ENCODE results near the gene ARID3A. TPM values are rescaled to one million over a fixed set of nuclear protein-coding genes. Genes with fewer than 3 reads are reported as not detected.

ARID3A gene
- total RNA-seq, 1 donor from 2014 or later: 83.0 TPM

- Mint-ChIP-seq H3K27ac (no peak overlapping the region), H3K4me3 (no peak overlapping the region)
Measured at GRCh38 chr19:916645-917322, 9.1 kb upstream of the ARID3A start.

DNA sequence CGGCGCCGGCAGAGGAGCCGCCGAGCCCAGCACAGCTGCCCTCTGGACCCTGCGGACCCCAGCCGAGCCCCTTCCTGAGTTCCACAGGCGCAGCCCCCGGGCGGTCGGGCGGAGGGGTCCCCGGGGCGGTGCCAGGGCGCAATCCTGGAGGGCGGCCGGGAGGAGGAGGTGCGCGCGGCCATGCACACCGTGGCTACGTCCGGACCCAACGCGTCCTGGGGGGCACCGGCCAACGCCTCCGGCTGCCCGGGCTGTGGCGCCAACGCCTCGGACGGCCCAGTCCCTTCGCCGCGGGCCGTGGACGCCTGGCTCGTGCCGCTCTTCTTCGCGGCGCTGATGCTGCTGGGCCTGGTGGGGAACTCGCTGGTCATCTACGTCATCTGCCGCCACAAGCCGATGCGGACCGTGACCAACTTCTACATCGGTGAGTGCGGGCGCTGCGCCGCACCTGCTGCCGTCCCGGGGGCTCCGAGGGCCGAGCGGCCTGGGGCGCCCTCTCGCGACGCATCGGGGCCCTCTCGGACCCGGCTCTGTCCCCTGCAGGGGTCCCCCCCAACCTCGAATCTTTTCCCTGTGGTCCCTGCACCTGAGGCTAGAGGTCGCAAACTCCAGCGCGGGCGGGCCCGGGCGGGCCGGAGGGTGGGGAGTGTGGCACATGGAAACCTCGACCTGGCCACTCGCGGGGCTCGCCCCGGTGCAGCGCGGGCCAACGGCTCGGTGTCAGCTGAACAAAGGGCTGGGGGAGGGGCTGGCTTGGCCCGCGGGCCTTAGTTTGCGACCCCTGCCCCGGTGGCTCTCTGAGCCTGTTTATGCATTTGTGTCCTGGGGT is 8.3 kb upstream of the ARID3A start, which contains the start of gene KISS1R:
Gene KISS1R (plus strand): TSS at position 11 of the 829 bp plus-strand sequence. CDS start 170 bp downstream, at position 181.
- TF ChIP-seq, protein P1, sequence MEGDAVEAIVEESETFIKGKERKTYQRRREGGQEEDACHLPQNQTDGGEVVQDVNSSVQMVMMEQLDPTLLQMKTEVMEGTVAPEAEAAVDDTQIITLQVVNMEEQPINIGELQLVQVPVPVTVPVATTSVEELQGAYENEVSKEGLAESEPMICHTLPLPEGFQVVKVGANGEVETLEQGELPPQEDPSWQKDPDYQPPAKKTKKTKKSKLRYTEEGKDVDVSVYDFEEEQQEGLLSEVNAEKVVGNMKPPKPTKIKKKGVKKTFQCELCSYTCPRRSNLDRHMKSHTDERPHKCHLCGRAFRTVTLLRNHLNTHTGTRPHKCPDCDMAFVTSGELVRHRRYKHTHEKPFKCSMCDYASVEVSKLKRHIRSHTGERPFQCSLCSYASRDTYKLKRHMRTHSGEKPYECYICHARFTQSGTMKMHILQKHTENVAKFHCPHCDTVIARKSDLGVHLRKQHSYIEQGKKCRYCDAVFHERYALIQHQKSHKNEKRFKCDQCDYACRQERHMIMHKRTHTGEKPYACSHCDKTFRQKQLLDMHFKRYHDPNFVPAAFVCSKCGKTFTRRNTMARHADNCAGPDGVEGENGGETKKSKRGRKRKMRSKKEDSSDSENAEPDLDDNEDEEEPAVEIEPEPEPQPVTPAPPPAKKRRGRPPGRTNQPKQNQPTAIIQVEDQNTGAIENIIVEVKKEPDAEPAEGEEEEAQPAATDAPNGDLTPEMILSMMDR (conservative IDR thresholded peaks at IDR 0.05): peak; percentile 71
- Mint-ChIP-seq H3K9me3 (no peaks in the 10 kb centered on the region), H3K36me3 (no peaks in the 10 kb centered on the region), H3K27ac (no peak within 1 kb of the TSS), H3K4me3 (peak within 1 kb of the TSS; percentile 70), H3K27me3 (peaks cover 28% of the 10 kb centered on the region), H3K4me1 (ENCODE audit: unreplicated experiment) (peaks cover 5% of the 10 kb centered on the region)
- peak; percentile 71 for DNase-seq (ENCODE audit: extremely low spot score, unreplicated experiment)

More at GRCh38 chr19:916645-917322, 9.1 kb upstream of the ARID3A start:
- Mint-ChIP-seq H3K27me3 (peaks cover 28% of the 10 kb centered on the region), H3K9me3 (no peaks in the 10 kb centered on the region), H3K36me3 (no peaks in the 10 kb centered on the region), H3K4me1 (ENCODE audit: unreplicated experiment) (peaks cover 1% of the 10 kb centered on the region)
- TF ChIP-seq, protein P1 (conservative IDR thresholded peaks at IDR 0.05): no peak
- DNase-seq (ENCODE audit: extremely low spot score, unreplicated experiment): peak; percentile 70

DNA sequence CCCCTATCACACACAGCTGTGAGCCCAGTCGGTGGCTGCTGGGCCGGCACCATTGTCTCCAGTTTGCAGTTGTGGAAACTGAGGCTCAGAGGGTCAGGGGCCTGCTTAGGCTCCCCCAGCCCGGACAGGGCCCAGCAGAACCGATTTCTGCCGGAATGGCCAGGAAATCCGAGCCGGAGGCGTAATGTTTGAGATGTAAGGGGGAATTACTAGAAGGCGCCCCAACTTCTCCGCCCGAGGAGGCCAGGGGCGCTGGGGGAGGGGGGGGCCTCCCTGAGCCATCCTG is 7.7 kb upstream of the ARID3A start:
- peaks cover 28% of the 10 kb centered on the region for H3K27me3 Mint-ChIP-seq
- H3K4me3 Mint-ChIP-seq: peak overlapping the region; percentile 70
- no peak overlapping the region for H3K27ac Mint-ChIP-seq

DNA sequence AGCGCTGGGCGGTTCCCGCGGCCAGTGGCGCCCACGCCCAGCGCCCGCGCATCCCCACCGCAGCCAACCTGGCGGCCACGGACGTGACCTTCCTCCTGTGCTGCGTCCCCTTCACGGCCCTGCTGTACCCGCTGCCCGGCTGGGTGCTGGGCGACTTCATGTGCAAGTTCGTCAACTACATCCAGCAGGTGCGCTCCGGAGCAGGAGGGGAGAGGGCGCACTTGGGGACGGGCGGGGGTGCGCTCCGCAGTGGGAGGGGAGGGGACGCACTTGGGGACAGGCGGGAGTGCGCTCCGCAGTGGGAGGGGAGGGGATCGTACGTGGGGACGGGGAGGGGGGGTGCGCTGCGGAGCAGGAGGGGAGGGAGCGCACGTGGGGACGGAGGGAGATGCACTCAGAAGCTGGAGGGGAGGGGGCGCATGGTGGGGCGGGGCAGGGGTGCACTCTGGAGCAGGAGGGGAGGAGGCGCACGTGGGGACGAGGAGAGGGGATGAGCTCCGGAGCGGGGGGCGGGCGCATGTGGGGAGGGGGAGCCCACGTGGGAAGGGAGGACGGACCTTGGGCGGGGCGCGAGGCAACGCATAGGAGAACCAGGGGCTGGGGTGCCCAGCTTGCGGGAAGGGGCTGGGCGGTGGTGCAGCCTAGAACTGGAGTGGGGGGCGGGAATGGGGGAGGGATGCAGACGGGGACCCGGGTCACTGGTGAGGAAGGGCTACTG is 7.2 kb upstream of the ARID3A start:
- Mint-ChIP-seq H3K27me3 (peaks cover 28% of the 10 kb centered on the region), H3K27ac (no peak overlapping the region), H3K36me3 (no peaks in the 10 kb centered on the region), H3K4me3 (peak overlapping the region; percentile 22), H3K4me1 (ENCODE audit: unreplicated experiment) (peaks cover 5% of the 10 kb centered on the region), H3K9me3 (no peaks in the 10 kb centered on the region)
- TF ChIP-seq, protein P1 (conservative IDR thresholded peaks at IDR 0.05): no peak
- DNase-seq (ENCODE audit: extremely low spot score, unreplicated experiment): no peak

More for the DNA sequence above, 7.7 kb upstream of the ARID3A start:
- Mint-ChIP-seq H3K4me1 (ENCODE audit: unreplicated experiment) (peaks cover 5% of the 10 kb centered on the region), H3K36me3 (no peaks in the 10 kb centered on the region), H3K9me3 (no peaks in the 10 kb centered on the region)
- no peak for DNase-seq (ENCODE audit: extremely low spot score, unreplicated experiment)
- TF ChIP-seq, protein P1 (conservative IDR thresholded peaks at IDR 0.05): no peak

DNA sequence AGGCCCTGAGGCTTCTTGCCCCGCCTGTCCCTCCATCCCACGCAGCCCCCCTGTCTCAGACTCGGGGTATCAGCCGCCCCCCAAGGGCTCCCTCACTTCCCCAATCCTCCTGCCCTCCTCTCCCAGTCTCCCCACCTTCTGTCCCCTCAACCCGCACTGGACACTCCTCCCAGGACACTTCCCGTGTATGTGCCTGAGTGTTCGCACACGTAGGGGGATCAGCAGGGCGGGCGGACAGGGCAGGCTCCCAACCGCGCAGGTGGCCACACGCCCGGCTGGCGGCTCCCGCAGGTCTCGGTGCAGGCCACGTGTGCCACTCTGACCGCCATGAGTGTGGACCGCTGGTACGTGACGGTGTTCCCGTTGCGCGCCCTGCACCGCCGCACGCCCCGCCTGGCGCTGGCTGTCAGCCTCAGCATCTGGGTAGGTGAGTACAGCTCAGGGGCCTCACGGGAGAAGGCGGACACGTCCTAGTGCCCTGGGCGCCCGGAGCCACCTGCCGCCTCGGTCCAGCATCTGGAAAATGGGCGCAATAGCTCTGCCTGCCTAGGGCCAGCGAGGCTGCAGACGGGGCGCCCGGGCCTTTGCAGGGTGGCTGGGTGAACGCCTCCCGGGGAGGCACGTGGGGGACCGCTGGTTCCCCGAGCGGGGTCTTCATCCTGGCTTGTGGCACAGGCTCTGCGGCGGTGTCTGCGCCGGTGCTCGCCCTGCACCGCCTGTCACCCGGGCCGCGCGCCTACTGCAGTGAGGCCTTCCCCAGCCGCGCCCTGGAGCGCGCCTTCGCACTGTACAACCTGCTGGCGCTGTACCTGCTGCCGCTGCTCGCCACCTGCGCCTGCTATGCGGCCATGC is 6.4 kb upstream of the ARID3A start:
- peak overlapping the region; percentile 34 for H3K4me3 Mint-ChIP-seq
- peaks cover 5% of the 10 kb centered on the region for H3K4me1 Mint-ChIP-seq (ENCODE audit: unreplicated experiment)
- no peak for DNase-seq (ENCODE audit: extremely low spot score, unreplicated experiment)
- H3K9me3 Mint-ChIP-seq: no peaks in the 10 kb centered on the region
- H3K27ac Mint-ChIP-seq: no peak overlapping the region
- H3K36me3 Mint-ChIP-seq: no peaks in the 10 kb centered on the region
- H3K27me3 Mint-ChIP-seq: peaks cover 28% of the 10 kb centered on the region
- TF ChIP-seq, protein P1 (conservative IDR thresholded peaks at IDR 0.05): no peak

Measured in type B pancreatic cell (in vitro differentiated cells).